ENCODE data around the gene PKP1.

The PKP1 gene

GRCh38 chr1:201282216-201282615, 1.1 kb upstream of the PKP1 start:
- no peak for DNase-seq

- DNase-seq, result no peak
These were observed 689 bp downstream of the PKP1 start for GRCh38 chr1:201283836-201284553.

- DNase-seq, result no peak
These were observed 1.3 kb downstream of the PKP1 start for GRCh38 chr1:201284636-201285035.

- DNase-seq, result no peak
These were observed 2.5 kb downstream of the PKP1 start for GRCh38 chr1:201285846-201286245.

GRCh38 chr1:201286445-201286844, 3.1 kb downstream of the PKP1 start:
- DNase-seq, result no peak

- DNase-seq, result no peak
These were observed 4.7 kb downstream of the PKP1 start for GRCh38 chr1:201288007-201288406.

GRCh38 chr1:201288765-201289164, 5.5 kb downstream of the PKP1 start:
- no peak for DNase-seq

GRCh38 chr1:201290551-201290950, 7.2 kb downstream of the PKP1 start:
- DNase-seq, result no peak

- no peak for DNase-seq
These were observed 8.6 kb downstream of the PKP1 start for GRCh38 chr1:201291916-201292315.

GRCh38 chr1:201294876-201295275, 11.6 kb downstream of the PKP1 start:
- DNase-seq, result no peak

GRCh38 chr1:201295346-201295745, 12.0 kb downstream of the PKP1 start:
- no peak for DNase-seq

- DNase-seq, result no peak
These were observed 12.6 kb downstream of the PKP1 start for GRCh38 chr1:201295861-201296260.

- DNase-seq, result no peak
These were observed 13.0 kb downstream of the PKP1 start for GRCh38 chr1:201296352-201296751.

GRCh38 chr1:201298396-201299381, 15.4 kb downstream of the PKP1 start:
- no peak for DNase-seq

GRCh38 chr1:201299968-201300367, 16.7 kb downstream of the PKP1 start:
- no peak for DNase-seq

GRCh38 chr1:201300641-201301040, 17.3 kb downstream of the PKP1 start:
- no peak for DNase-seq

- no peak for DNase-seq
These were observed 19.2 kb downstream of the PKP1 start for GRCh38 chr1:201302163-201303152.

- no peak for DNase-seq
These were observed 20.8 kb downstream of the PKP1 start for GRCh38 chr1:201304126-201304525.

- DNase-seq, result no peak
These were observed 22.5 kb downstream of the PKP1 start for GRCh38 chr1:201305815-201306214.

GRCh38 chr1:201307231-201307630, 23.9 kb downstream of the PKP1 start:
- DNase-seq, result no peak

- no peak for DNase-seq
These were observed 24.6 kb downstream of the PKP1 start for GRCh38 chr1:201307760-201308499.

GRCh38 chr1:201309416-201309815, 26.1 kb downstream of the PKP1 start:
- DNase-seq, result peak; percentile 41

All from NCI-H2081 treated with DMSO at 0.1 percent for 48 hours (cell line).